IMR-90 (cell line): Measurements from ENCODE around the gene LCAT. TPM values are rescaled to one million over a fixed set of nuclear protein-coding genes. Genes with fewer than 3 reads are reported as not detected.

Source experiments
- ATAC-seq: fragments of 200-7000 bp; cut with Tn5 transposase; 2 replicates; pipeline ENCODE4 v1.9.1; 2020; ENCODE audit warnings: low read depth, mild to moderate bottlenecking, moderate library complexity
- BruUV-seq: library from RNA; stranded (reverse); fragments of 400-500 nt; replicated peaks from 2 replicates; lab custom pipeline; 2021; lab: Mats Ljungman, UMichigan
- CTCF ChIA-PET: fragments of 300-600 bp; formaldehyde crosslinking; extraction: SDS; loops from one replicate; lab custom pipeline; 2021; ENCODE audit warnings: antibody characterized with exemption; lab: Yijun Ruan, JAX
- POLR2A ChIA-PET: fragments of 300-600 bp; sonication (Branson Sonifier 250); formaldehyde crosslinking; loops from one replicate; lab custom pipeline; 2022; ENCODE audit warnings: antibody characterized with exemption; ENCODE audit not compliant: unreplicated experiment; lab: Charles Lee
- DNase-seq: peaks from one replicate; pipeline ENCODE4 v3.0.0; 2013
- H2AFZ ChIP-seq: replicated peaks from 2 replicates; pipeline ENCODE3; 2013; ENCODE audit warnings: low read length, mild to moderate bottlenecking; ENCODE audit not compliant: poor library complexity
- H2AK5ac ChIP-seq: 2 replicates; pipeline ENCODE4 v1.6.1; 2013; ENCODE audit warnings: low read depth, low read length, inconsistent platforms
- H2AK9ac ChIP-seq: replicated peaks from 2 replicates; pipeline ENCODE3; 2013; ENCODE audit warnings: mild to moderate bottlenecking, low read depth, low read length, moderate library complexity; ENCODE audit not compliant: poor library complexity
- H2BK120ac ChIP-seq: 2 replicates; pipeline ENCODE4 v1.6.1; 2013; ENCODE audit warnings: low read depth, low read length, inconsistent platforms
- H2BK15ac ChIP-seq: 3 replicates; pipeline ENCODE4 v1.6.1; 2013; ENCODE audit warnings: low read depth, low read length, inconsistent platforms
- H2BK20ac ChIP-seq: 2 replicates; pipeline ENCODE4 v1.6.1; 2013; ENCODE audit warnings: low read depth, mild to moderate bottlenecking, inconsistent platforms, low read length, moderate library complexity
- H2BK5ac ChIP-seq: 2 replicates; pipeline ENCODE4 v1.6.1; 2013; ENCODE audit warnings: mild to moderate bottlenecking, low read depth, low read length, inconsistent platforms; ENCODE audit not compliant: poor library complexity, severe bottlenecking
- H3K14ac ChIP-seq: replicated peaks from 2 replicates; pipeline ENCODE4 v1.6.1; 2013; ENCODE audit warnings: low read depth, low read length, inconsistent platforms
- H3K18ac ChIP-seq: 2 replicates; pipeline ENCODE4 v1.6.1; 2013; ENCODE audit warnings: low read depth, low read length, control low read depth
- H3K23ac ChIP-seq: 2 replicates; pipeline ENCODE4 v1.6.1; 2013; ENCODE audit warnings: low read depth, low read length, inconsistent platforms
- H3K27ac ChIP-seq: 2 replicates; pipeline ENCODE4 v1.5.1; 2013; ENCODE audit warnings: mild to moderate bottlenecking, control low read depth, low read length; ENCODE audit not compliant: insufficient read depth
- H3K27me3 ChIP-seq: 2 replicates; pipeline ENCODE4 v1.6.1; 2013; ENCODE audit warnings: low read length; ENCODE audit not compliant: control insufficient read depth, insufficient read depth
- H3K36me3 ChIP-seq: 2 replicates; pipeline ENCODE4 v1.6.1; 2013; ENCODE audit warnings: low read length, mixed read lengths; ENCODE audit not compliant: control insufficient read depth, insufficient read depth
- H3K4ac ChIP-seq: 2 replicates; pipeline ENCODE4 v1.6.1; 2013; ENCODE audit warnings: low read depth, low read length, inconsistent platforms
- H3K4me1 ChIP-seq: 2 replicates; pipeline ENCODE4 v1.6.1; 2013; ENCODE audit warnings: low read length, mixed read lengths; ENCODE audit not compliant: control insufficient read depth, insufficient read depth
- H3K4me2 ChIP-seq: 2 replicates; pipeline ENCODE4 v1.6.1; 2013; ENCODE audit warnings: low read depth, mild to moderate bottlenecking, control low read depth, low read length, moderate library complexity
- H3K4me3 ChIP-seq: 2 replicates; pipeline ENCODE4 v1.5.1; 2013; ENCODE audit warnings: low read depth, mild to moderate bottlenecking, control low read depth, low read length, moderate library complexity; ENCODE audit not compliant: insufficient read depth
- H3K56ac ChIP-seq: 2 replicates; pipeline ENCODE4 v1.6.1; 2013; ENCODE audit warnings: low read length, inconsistent platforms; ENCODE audit not compliant: insufficient read depth; ENCODE audit errors: extremely low read depth
- H3K79me1 ChIP-seq, 2 experiments: 2 replicates each; pipeline ENCODE4 v1.6.1; 2013; ENCODE audit warnings: low read length in 2 of 2, inconsistent platforms in 1 of 2, low read depth in 1 of 2
- H3K9ac ChIP-seq: 2 replicates; pipeline ENCODE4 v1.6.1; 2013; ENCODE audit warnings: low read depth, low read length, control low read depth
- H3K9me1 ChIP-seq: 2 replicates; pipeline ENCODE4 v1.6.1; 2013; ENCODE audit warnings: low read length, inconsistent platforms; ENCODE audit not compliant: insufficient read depth
- H3K9me3 ChIP-seq: 2 replicates; pipeline ENCODE4 v1.6.1; 2013; ENCODE audit warnings: low read length; ENCODE audit not compliant: control insufficient read depth, insufficient read depth
- H4K20me1 ChIP-seq: 2 replicates; pipeline ENCODE4 v1.6.1; 2013; ENCODE audit warnings: low read length, inconsistent platforms; ENCODE audit not compliant: insufficient read depth
- H4K5ac ChIP-seq: 2 replicates; pipeline ENCODE4 v1.6.1; 2013; ENCODE audit warnings: mild to moderate bottlenecking, low read depth, low read length, control low read depth
- H4K8ac ChIP-seq, 2 experiments: 2 replicates each; pipeline ENCODE4 v1.6.1; 2013; ENCODE audit warnings: low read depth in 2 of 2, low read length in 2 of 2, control low read depth in 1 of 2, inconsistent platforms in 1 of 2
- H4K91ac ChIP-seq: 2 replicates; pipeline ENCODE4 v1.6.1; 2013; ENCODE audit warnings: low read depth, low read length, inconsistent platforms; ENCODE audit not compliant: insufficient read depth
- CEBPB ChIP-seq: IDR thresholded peaks from 2 replicates; pipeline ENCODE4 v1.6.1; 2012; ENCODE audit warnings: low read depth, low read length, improper control_type of control experiment
- CHD1 ChIP-seq: IDR thresholded peaks from 2 replicates; pipeline ENCODE4 v1.6.1; 2012; ENCODE audit warnings: low read depth, low read length, improper control_type of control experiment
- FOS ChIP-seq: fragments of 150-350 bp; IDR thresholded peaks from 2 replicates; pipeline ENCODE4 v1.6.1; 2016; ENCODE audit warnings: low read depth, low read length
- MAFK ChIP-seq: IDR thresholded peaks from 2 replicates; pipeline ENCODE4 v1.6.1; 2012; ENCODE audit warnings: low read depth, low read length, improper control_type of control experiment
- MAZ ChIP-seq: IDR thresholded peaks from 2 replicates; pipeline ENCODE4 v1.6.1; 2012; ENCODE audit warnings: low read depth, mild to moderate bottlenecking, low read length, improper control_type of control experiment, moderate library complexity, borderline replicate concordance
- POLR2A ChIP-seq: IDR thresholded peaks from 2 replicates; pipeline ENCODE4 v1.6.1; 2012; ENCODE audit warnings: mild to moderate bottlenecking, low read depth, low read length
- RAD21 ChIP-seq: IDR thresholded peaks from 2 replicates; pipeline ENCODE4 v1.6.1; 2012; ENCODE audit warnings: low read length, improper control_type of control experiment
- WGBS, 2 experiments: methylation state at CpG; one replicate each; pipeline versions ENCODE4 v1.1.5 to v1.1.7; 2013; ENCODE audit warnings: missing lambda C conversion rate in 2 of 2; ENCODE audit not compliant: insufficient read length in 1 of 2; ENCODE audit errors: extremely low coverage in 2 of 2; 5-methylcytosine and 5-hydroxymethylcytosine counted together
- dilution Hi-C: fragments of 300-500 bp; cut with HindIII; formaldehyde crosslinking; loops from one replicate; pipeline ENCODE4 v1.14.3; 2018; ENCODE audit warnings: low sequenced_read_pairs; ENCODE audit not compliant: unreplicated experiment
- in situ Hi-C: fragments of 300-500 bp; cut with MboI; formaldehyde crosslinking; loops from 3 replicates; pipeline ENCODE4 v1.14.3; 2019; ENCODE audit warnings: low sequenced_read_pairs, inconsistent platforms, mixed read lengths
- intact Hi-C: fragments of 100-400 bp; cut with micrococcal nuclease; formaldehyde crosslinking; loops from 2 replicates; pipeline ENCODE4 v1.10.0; 2022
- polyA plus RNA-seq, 3 experiments: library from polyadenylated mRNA; depleted of rRNA; stranded (reverse); fragments of >200 nt; gene quantifications; 2 replicates each; pipeline ENCODE4 v1.2.3, GENCODE V29; 2012; ENCODE audit warnings: low replicate concordance in 1 of 3
- total RNA-seq: library from RNA; depleted of rRNA; stranded (reverse); fragments of >200 nt; gene quantifications from 2 replicates; pipeline ENCODE4 v1.2.3, GENCODE V29; 2012

The LCAT gene
- total and polyA plus RNA-seq, 2 of the 4 experiments (the other 2 are of a cell fraction) = 1.4 to 18.8 TPM

- no peak for TF ChIP-seq CEBPB
Observed at GRCh38 chr16:67966549-67967182, 22.7 kb upstream of the LCAT start (continued).

GRCh38 chr16:67965668-67966548, 22.0 kb upstream of the LCAT start:
- ChIA-PET POLR2A (interaction anchor here (0.5 kb wide), 1 partner anchor 19 kb away, joined by 3 read pairs; no protein-coding TSS in a partner anchor), CTCF (interaction anchor here (0.7 kb wide), 1 partner anchor 149 kb away, joined by 3 read pairs; no protein-coding TSS in a partner anchor)
- in situ Hi-C loops (no loop called here), dilution Hi-C loops (no loop called here), intact Hi-C loops (loop anchor here (10.0 kb wide), 1 partner anchor 259 kb away; no protein-coding TSS in a partner anchor)
- peak overlapping the region; percentile 79 for H4K5ac ChIP-seq
- no TSS peak for BruUV-seq
- H2AK5ac ChIP-seq = peak overlapping the region; percentile 99; the same call in 1 of the 2 replicates
- H2BK120ac ChIP-seq = peak overlapping the region; percentile 78
- no peak for DNase-seq
- H4K91ac ChIP-seq = peak overlapping the region; percentile 95
- WGBS, 2 experiments = 40% methylated on average over 1 of the region's 11 CpGs; no CpG with 5 or more reads in 1 of the 2 experiments
- H3K9ac ChIP-seq = peak overlapping the region; percentile 100
- peak overlapping the region; percentile 93 for H3K4me2 ChIP-seq
- ATAC-seq = no peak
- H3K9me3 ChIP-seq = no peaks in the 10 kb centered on the region
- peak overlapping the region; percentile 100 for H3K4me3 ChIP-seq
- peaks cover 39% of the 10 kb centered on the region for H3K4me1 ChIP-seq
- H3K36me3 ChIP-seq = peaks cover 37% of the 10 kb centered on the region
- peak overlapping the region; percentile 14; the same call in 1 of the 2 replicates for H3K56ac ChIP-seq
- H4K8ac ChIP-seq = peak overlapping the region; percentile 33 to 78; a peak in 3 of 4 replicates
- peaks cover 24 to 74% of the 10 kb centered on the region in 2 experiments for H3K79me1 ChIP-seq
- peak overlapping the region; percentile 99 for H3K4ac ChIP-seq
- no peaks in the 10 kb centered on the region for H3K27me3 ChIP-seq
- H4K20me1 ChIP-seq = peaks cover 68% of the 10 kb centered on the region
- peak overlapping the region; percentile 98 for H3K23ac ChIP-seq
- H3K9me1 ChIP-seq = peaks cover 47% of the 10 kb centered on the region
- TF ChIP-seq MAFK = no peak
- no peak for TF ChIP-seq POLR2A
- TF ChIP-seq CHD1 = no peak
- TF ChIP-seq RAD21 = no peak
- TF ChIP-seq MAZ = no peak
- no peak for TF ChIP-seq FOS
- H2BK20ac ChIP-seq = peak overlapping the region; percentile 43; the same call in 1 of the 2 replicates
- H2AK9ac ChIP-seq = peak overlapping the region; percentile 100
- peak overlapping the region; percentile 95 for H3K14ac ChIP-seq
- peak overlapping the region; percentile 99 for H3K27ac ChIP-seq
- peak overlapping the region; percentile 2; the same call in 1 of the 3 replicates for H2BK15ac ChIP-seq
- peak overlapping the region; percentile 92 for H2BK5ac ChIP-seq
- peak overlapping the region; percentile 53 for H3K18ac ChIP-seq
- peak overlapping the region; percentile 57 for H2AFZ ChIP-seq
